ENCODE results near the gene ICA1.

Gene ICA1

GRCh38 chr7:8125680-8126444 lies 136.1 kb downstream of the ICA1 start:
- no peak overlapping the region for H3K4me3 ChIP-seq (ENCODE audit: low read length)
- H3K36me3 ChIP-seq (ENCODE audit: insufficient read depth, low read length), result no peaks in the 10 kb centered on the region
- no peak overlapping the region for H3K27ac ChIP-seq (ENCODE audit: low read depth, low read length)
- H3K9ac ChIP-seq (ENCODE audit: low read depth, low read length), result no peak overlapping the region
- no peaks in the 10 kb centered on the region for H3K27me3 ChIP-seq (ENCODE audit: insufficient read depth, low read length)
- H3K4me1 ChIP-seq (ENCODE audit: insufficient read depth, low read length), result peaks cover 9% of the 10 kb centered on the region; the same call in 1 of the 2 replicates
- WGBS, result 86% methylated on average over 7 of the region's 8 CpGs
- no peaks in the 10 kb centered on the region for H3K9me3 ChIP-seq (ENCODE audit: insufficient read depth, low read depth, low read length)

GRCh38 chr7:8121243-8121642 lies 140.7 kb downstream of the ICA1 start:
- no peak overlapping the region for H3K9ac ChIP-seq (ENCODE audit: low read depth, low read length)
- H3K9me3 ChIP-seq (ENCODE audit: insufficient read depth, low read depth, low read length), result no peaks in the 10 kb centered on the region
- H3K4me3 ChIP-seq (ENCODE audit: low read length), result no peak overlapping the region
- no peaks in the 10 kb centered on the region for H3K27me3 ChIP-seq (ENCODE audit: insufficient read depth, low read length)
- H3K4me1 ChIP-seq (ENCODE audit: insufficient read depth, low read length), result peaks cover 16% of the 10 kb centered on the region; the same call in 1 of the 2 replicates
- no peaks in the 10 kb centered on the region for H3K36me3 ChIP-seq (ENCODE audit: insufficient read depth, low read length)
- H3K27ac ChIP-seq (ENCODE audit: low read depth, low read length), result no peak overlapping the region
- 93% methylated on average over 3 of the region's 3 CpGs for WGBS

- Histone ChIP-seq H3K9me3 (ENCODE audit: insufficient read depth, low read depth, low read length) (no peaks in the 10 kb centered on the region), H3K4me3 (ENCODE audit: low read length) (no peak overlapping the region), H3K4me1 (ENCODE audit: insufficient read depth, low read length) (0 out of 2 replicates have a peak, but pooled peaks cover 10% of the 10 kb centered on the region), H3K27ac (ENCODE audit: low read depth, low read length) (no peak overlapping the region), H3K9ac (ENCODE audit: low read depth, low read length) (no peak overlapping the region), H3K27me3 (ENCODE audit: insufficient read depth, low read length) (no peaks in the 10 kb centered on the region), H3K36me3 (ENCODE audit: insufficient read depth, low read length) (no peaks in the 10 kb centered on the region)
- 96% methylated on average over 11 of the region's 12 CpGs for WGBS
These were observed 141.4 kb downstream of the ICA1 start for GRCh38 chr7:8120390-8121058.

- Histone ChIP-seq H3K36me3 (ENCODE audit: insufficient read depth, low read length) (no peaks in the 10 kb centered on the region), H3K9ac (ENCODE audit: low read depth, low read length) (no peak overlapping the region), H3K4me3 (ENCODE audit: low read length) (no peak overlapping the region), H3K9me3 (ENCODE audit: insufficient read depth, low read depth, low read length) (no peaks in the 10 kb centered on the region), H3K27me3 (ENCODE audit: insufficient read depth, low read length) (no peaks in the 10 kb centered on the region), H3K27ac (ENCODE audit: low read depth, low read length) (no peak overlapping the region), H3K4me1 (ENCODE audit: insufficient read depth, low read length) (0 out of 2 replicates have a peak, but pooled peaks cover 7% of the 10 kb centered on the region)
- 95% methylated on average over 8 of the region's 8 CpGs for WGBS
These were observed 142.7 kb downstream of the ICA1 start for GRCh38 chr7:8119262-8119661.

GRCh38 chr7:8117195-8117594 lies 144.8 kb downstream of the ICA1 start:
- 0 out of 2 replicates have a peak, but pooled peaks cover 7% of the 10 kb centered on the region for H3K4me1 ChIP-seq (ENCODE audit: insufficient read depth, low read length)
- no peaks in the 10 kb centered on the region for H3K27me3 ChIP-seq (ENCODE audit: insufficient read depth, low read length)
- WGBS, result 89% methylated on average over 2 of the region's 2 CpGs
- no peaks in the 10 kb centered on the region for H3K36me3 ChIP-seq (ENCODE audit: insufficient read depth, low read length)
- H3K4me3 ChIP-seq (ENCODE audit: low read length), result no peak overlapping the region
- no peak overlapping the region for H3K9ac ChIP-seq (ENCODE audit: low read depth, low read length)
- no peaks in the 10 kb centered on the region for H3K9me3 ChIP-seq (ENCODE audit: insufficient read depth, low read depth, low read length)
- no peak overlapping the region for H3K27ac ChIP-seq (ENCODE audit: low read depth, low read length)

- H3K4me1 ChIP-seq (ENCODE audit: insufficient read depth, low read length), result peaks cover 14% of the 10 kb centered on the region
- no peak overlapping the region for H3K9ac ChIP-seq (ENCODE audit: low read depth, low read length)
- H3K27ac ChIP-seq (ENCODE audit: low read depth, low read length), result no peak overlapping the region
- no peaks in the 10 kb centered on the region for H3K27me3 ChIP-seq (ENCODE audit: insufficient read depth, low read length)
- WGBS, result 95% methylated on average over 3 of the region's 3 CpGs
- no peaks in the 10 kb centered on the region for H3K36me3 ChIP-seq (ENCODE audit: insufficient read depth, low read length)
- H3K4me3 ChIP-seq (ENCODE audit: low read length), result no peak overlapping the region
- no peaks in the 10 kb centered on the region for H3K9me3 ChIP-seq (ENCODE audit: insufficient read depth, low read depth, low read length)
These were observed 146.2 kb downstream of the ICA1 start for GRCh38 chr7:8115547-8116402.

GRCh38 chr7:8114175-8114574 lies 147.8 kb downstream of the ICA1 start:
- Histone ChIP-seq H3K4me1 (ENCODE audit: insufficient read depth, low read length) (peaks cover 21% of the 10 kb centered on the region), H3K4me3 (ENCODE audit: low read length) (no peak overlapping the region), H3K36me3 (ENCODE audit: insufficient read depth, low read length) (no peaks in the 10 kb centered on the region), H3K9ac (ENCODE audit: low read depth, low read length) (no peak overlapping the region), H3K9me3 (ENCODE audit: insufficient read depth, low read depth, low read length) (no peaks in the 10 kb centered on the region), H3K27me3 (ENCODE audit: insufficient read depth, low read length) (no peaks in the 10 kb centered on the region), H3K27ac (ENCODE audit: low read depth, low read length) (no peak overlapping the region)
- 93% methylated on average over 4 of the region's 4 CpGs for WGBS

- H3K27ac ChIP-seq (ENCODE audit: low read depth, low read length), result no peak overlapping the region
- no peaks in the 10 kb centered on the region for H3K9me3 ChIP-seq (ENCODE audit: insufficient read depth, low read depth, low read length)
- H3K4me3 ChIP-seq (ENCODE audit: low read length), result no peak overlapping the region
- H3K4me1 ChIP-seq (ENCODE audit: insufficient read depth, low read length), result peaks cover 16% of the 10 kb centered on the region
- no peaks in the 10 kb centered on the region for H3K36me3 ChIP-seq (ENCODE audit: insufficient read depth, low read length)
- WGBS, result 95% methylated on average over 3 of the region's 3 CpGs
- H3K27me3 ChIP-seq (ENCODE audit: insufficient read depth, low read length), result no peaks in the 10 kb centered on the region
- no peak overlapping the region for H3K9ac ChIP-seq (ENCODE audit: low read depth, low read length)
These were observed 148.8 kb downstream of the ICA1 start for GRCh38 chr7:8113184-8113583.

GRCh38 chr7:8112685-8113084 lies 149.3 kb downstream of the ICA1 start:
- Histone ChIP-seq H3K9ac (ENCODE audit: low read depth, low read length) (no peak overlapping the region), H3K36me3 (ENCODE audit: insufficient read depth, low read length) (no peaks in the 10 kb centered on the region), H3K4me3 (ENCODE audit: low read length) (no peak overlapping the region), H3K27me3 (ENCODE audit: insufficient read depth, low read length) (no peaks in the 10 kb centered on the region), H3K4me1 (ENCODE audit: insufficient read depth, low read length) (peaks cover 15% of the 10 kb centered on the region), H3K9me3 (ENCODE audit: insufficient read depth, low read depth, low read length) (no peaks in the 10 kb centered on the region), H3K27ac (ENCODE audit: low read depth, low read length) (no peak overlapping the region)
- 99% methylated on average over 2 of the region's 2 CpGs for WGBS

- Histone ChIP-seq H3K4me3 (ENCODE audit: low read length) (no peak overlapping the region), H3K9ac (ENCODE audit: low read depth, low read length) (no peak overlapping the region), H3K4me1 (ENCODE audit: insufficient read depth, low read length) (peaks cover 15% of the 10 kb centered on the region), H3K27ac (ENCODE audit: low read depth, low read length) (no peak overlapping the region), H3K9me3 (ENCODE audit: insufficient read depth, low read depth, low read length) (no peaks in the 10 kb centered on the region), H3K36me3 (ENCODE audit: insufficient read depth, low read length) (no peaks in the 10 kb centered on the region), H3K27me3 (ENCODE audit: insufficient read depth, low read length) (no peaks in the 10 kb centered on the region)
- WGBS, result 49% methylated on average over 11 of the region's 11 CpGs
These were observed 150.5 kb downstream of the ICA1 start for GRCh38 chr7:8111282-8111960.

Measured in HUES64 (cell line).